DND-41 (cell line): ENCODE results near the gene GSE1.

Source experiments
- CTCF ChIP-seq: IDR thresholded peaks from 2 replicates; pipeline ENCODE4 v1.5.1; 2012; ENCODE audit warnings: borderline replicate concordance, low read length, moderate library complexity, mild to moderate bottlenecking; ENCODE audit not compliant: poor library complexity, severe bottlenecking; ENCODE audit errors: extremely low read depth
- EZH2 ChIP-seq: IDR thresholded peaks from 3 replicates; pipeline ENCODE4 v1.6.1; 2012; ENCODE audit warnings: borderline replicate concordance, low read depth, mild to moderate bottlenecking, moderate library complexity, low read length, inconsistent platforms; ENCODE audit not compliant: severe bottlenecking

- no peak for TF ChIP-seq CTCF
- no peak for TF ChIP-seq EZH2
Measured at GRCh38 chr16:85690469-85691064, 77.4 kb downstream of the GSE1 start.
